ENCODE data around the gene AUTS2.

The AUTS2 gene

DNA sequence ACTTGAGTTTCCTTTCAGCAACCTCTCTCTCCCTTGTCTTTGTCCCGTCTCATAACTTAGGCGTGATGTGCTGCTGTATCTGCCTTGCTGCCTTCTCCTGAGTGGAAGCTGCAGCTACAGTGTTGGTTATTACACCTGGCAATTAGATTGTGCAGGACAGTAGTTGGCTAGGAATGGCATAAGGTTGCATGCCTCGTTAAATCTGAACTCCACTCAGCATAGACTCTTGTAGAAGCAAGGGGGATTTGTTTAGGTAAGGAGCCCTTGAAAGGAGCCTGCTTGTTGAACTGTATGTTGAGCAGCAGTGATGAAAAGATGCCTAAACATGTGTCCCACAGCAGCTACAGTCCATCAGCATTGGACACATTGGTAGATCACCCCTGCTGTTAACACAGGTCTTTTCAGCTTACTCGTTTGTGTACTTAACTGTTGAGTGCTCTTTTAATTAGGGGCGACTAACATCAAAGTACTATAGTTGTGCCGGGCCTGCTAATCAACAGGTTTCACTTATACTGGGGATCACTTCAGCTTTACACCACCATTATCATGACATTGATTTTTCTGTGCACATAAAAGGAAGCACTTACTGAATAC, 225.0 kb downstream of the AUTS2 start (continued):
- TF ChIP-seq, protein P1, sequence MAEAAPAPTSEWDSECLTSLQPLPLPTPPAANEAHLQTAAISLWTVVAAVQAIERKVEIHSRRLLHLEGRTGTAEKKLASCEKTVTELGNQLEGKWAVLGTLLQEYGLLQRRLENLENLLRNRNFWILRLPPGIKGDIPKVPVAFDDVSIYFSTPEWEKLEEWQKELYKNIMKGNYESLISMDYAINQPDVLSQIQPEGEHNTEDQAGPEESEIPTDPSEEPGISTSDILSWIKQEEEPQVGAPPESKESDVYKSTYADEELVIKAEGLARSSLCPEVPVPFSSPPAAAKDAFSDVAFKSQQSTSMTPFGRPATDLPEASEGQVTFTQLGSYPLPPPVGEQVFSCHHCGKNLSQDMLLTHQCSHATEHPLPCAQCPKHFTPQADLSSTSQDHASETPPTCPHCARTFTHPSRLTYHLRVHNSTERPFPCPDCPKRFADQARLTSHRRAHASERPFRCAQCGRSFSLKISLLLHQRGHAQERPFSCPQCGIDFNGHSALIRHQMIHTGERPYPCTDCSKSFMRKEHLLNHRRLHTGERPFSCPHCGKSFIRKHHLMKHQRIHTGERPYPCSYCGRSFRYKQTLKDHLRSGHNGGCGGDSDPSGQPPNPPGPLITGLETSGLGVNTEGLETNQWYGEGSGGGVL (tag by site-specific recombination; IDR thresholded peaks at IDR 0.05) = no peak
- TF ChIP-seq, protein P2, sequence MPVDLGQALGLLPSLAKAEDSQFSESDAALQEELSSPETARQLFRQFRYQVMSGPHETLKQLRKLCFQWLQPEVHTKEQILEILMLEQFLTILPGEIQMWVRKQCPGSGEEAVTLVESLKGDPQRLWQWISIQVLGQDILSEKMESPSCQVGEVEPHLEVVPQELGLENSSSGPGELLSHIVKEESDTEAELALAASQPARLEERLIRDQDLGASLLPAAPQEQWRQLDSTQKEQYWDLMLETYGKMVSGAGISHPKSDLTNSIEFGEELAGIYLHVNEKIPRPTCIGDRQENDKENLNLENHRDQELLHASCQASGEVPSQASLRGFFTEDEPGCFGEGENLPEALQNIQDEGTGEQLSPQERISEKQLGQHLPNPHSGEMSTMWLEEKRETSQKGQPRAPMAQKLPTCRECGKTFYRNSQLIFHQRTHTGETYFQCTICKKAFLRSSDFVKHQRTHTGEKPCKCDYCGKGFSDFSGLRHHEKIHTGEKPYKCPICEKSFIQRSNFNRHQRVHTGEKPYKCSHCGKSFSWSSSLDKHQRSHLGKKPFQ (tag by site-specific recombination; IDR thresholded peaks at IDR 0.05) = no peak
- TF ChIP-seq ZNF366 (tag by site-specific recombination; conservative IDR thresholded peaks at IDR 0.05) (0 out of 2 replicates have a peak, but pooled peaks have one; percentile 13), ZNF548 (tag by site-specific recombination; IDR thresholded peaks at IDR 0.05) (no peak), ZNF529 (tag by site-specific recombination; IDR thresholded peaks at IDR 0.05; ENCODE audit: insufficient replicate concordance) (no peak), KLF10 (tag by site-specific recombination; IDR thresholded peaks at IDR 0.05) (no peak), SETDB1 (IDR thresholded peaks at IDR 0.05; ENCODE audit: insufficient read length, low read length) (no peak), ZNF514 (tag by site-specific recombination; IDR thresholded peaks at IDR 0.05) (no peak), ZNF571 (tag by site-specific recombination; IDR thresholded peaks at IDR 0.05) (no peak), ZNF843 (tag by site-specific recombination; IDR thresholded peaks at IDR 0.05) (no peak), ZNF747 (tag by site-specific recombination; IDR thresholded peaks at IDR 0.05) (no peak), ZNF560 (tag by site-specific recombination; IDR thresholded peaks at IDR 0.05; ENCODE audit: borderline replicate concordance) (no peak), ZBTB20 (tag by site-specific recombination; IDR thresholded peaks at IDR 0.05) (no peak), ZNF211 (tag by site-specific recombination; IDR thresholded peaks at IDR 0.05; ENCODE audit: low read depth) (no peak), ZNF600 (tag by site-specific recombination; IDR thresholded peaks at IDR 0.05) (peak; percentile 57; the same call in 1 of the 2 replicates), ZNF626 (tag by site-specific recombination; IDR thresholded peaks at IDR 0.05) (no peak), HOXD13 (CRISPR knock-in tag; IDR thresholded peaks at IDR 0.05; ENCODE audit: borderline replicate concordance) (no peak), ZNF248 (tag by site-specific recombination; IDR thresholded peaks at IDR 0.05) (no peak), REPIN1 (tag by site-specific recombination; IDR thresholded peaks at IDR 0.05; ENCODE audit: low read depth) (no peak), OVOL3 (tag by site-specific recombination; IDR thresholded peaks at IDR 0.05) (no peak), YY2 (tag by site-specific recombination; IDR thresholded peaks at IDR 0.05) (no peak), HOXA7 (CRISPR knock-in tag; IDR thresholded peaks at IDR 0.05; ENCODE audit: borderline replicate concordance) (no peak), ZNF223 (tag by site-specific recombination; IDR thresholded peaks at IDR 0.05) (no peak), GFI1B (tag by site-specific recombination; IDR thresholded peaks at IDR 0.05) (no peak)
- TF ChIP-seq, protein P3, sequence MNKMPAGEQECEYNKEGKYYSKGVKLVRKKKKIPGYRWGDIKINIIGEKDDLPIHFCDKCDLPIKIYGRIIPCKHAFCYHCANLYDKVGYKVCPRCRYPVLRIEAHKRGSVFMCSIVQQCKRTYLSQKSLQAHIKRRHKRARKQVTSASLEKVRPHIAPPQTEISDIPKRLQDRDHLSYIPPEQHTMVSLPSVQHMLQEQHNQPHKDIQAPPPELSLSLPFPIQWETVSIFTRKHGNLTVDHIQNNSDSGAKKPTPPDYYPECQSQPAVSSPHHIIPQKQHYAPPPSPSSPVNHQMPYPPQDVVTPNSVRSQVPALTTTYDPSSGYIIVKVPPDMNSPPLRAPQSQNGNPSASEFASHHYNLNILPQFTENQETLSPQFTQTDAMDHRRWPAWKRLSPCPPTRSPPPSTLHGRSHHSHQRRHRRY (tag by site-specific recombination; IDR thresholded peaks at IDR 0.05) = no peak
- TF ChIP-seq, protein P4, sequence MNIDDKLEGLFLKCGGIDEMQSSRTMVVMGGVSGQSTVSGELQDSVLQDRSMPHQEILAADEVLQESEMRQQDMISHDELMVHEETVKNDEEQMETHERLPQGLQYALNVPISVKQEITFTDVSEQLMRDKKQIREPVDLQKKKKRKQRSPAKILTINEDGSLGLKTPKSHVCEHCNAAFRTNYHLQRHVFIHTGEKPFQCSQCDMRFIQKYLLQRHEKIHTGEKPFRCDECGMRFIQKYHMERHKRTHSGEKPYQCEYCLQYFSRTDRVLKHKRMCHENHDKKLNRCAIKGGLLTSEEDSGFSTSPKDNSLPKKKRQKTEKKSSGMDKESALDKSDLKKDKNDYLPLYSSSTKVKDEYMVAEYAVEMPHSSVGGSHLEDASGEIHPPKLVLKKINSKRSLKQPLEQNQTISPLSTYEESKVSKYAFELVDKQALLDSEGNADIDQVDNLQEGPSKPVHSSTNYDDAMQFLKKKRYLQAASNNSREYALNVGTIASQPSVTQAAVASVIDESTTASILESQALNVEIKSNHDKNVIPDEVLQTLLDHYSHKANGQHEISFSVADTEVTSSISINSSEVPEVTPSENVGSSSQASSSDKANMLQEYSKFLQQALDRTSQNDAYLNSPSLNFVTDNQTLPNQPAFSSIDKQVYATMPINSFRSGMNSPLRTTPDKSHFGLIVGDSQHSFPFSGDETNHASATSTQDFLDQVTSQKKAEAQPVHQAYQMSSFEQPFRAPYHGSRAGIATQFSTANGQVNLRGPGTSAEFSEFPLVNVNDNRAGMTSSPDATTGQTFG (tag by site-specific recombination; IDR thresholded peaks at IDR 0.05; ENCODE audit: borderline replicate concordance) = no peak
- TF ChIP-seq, protein P5, sequence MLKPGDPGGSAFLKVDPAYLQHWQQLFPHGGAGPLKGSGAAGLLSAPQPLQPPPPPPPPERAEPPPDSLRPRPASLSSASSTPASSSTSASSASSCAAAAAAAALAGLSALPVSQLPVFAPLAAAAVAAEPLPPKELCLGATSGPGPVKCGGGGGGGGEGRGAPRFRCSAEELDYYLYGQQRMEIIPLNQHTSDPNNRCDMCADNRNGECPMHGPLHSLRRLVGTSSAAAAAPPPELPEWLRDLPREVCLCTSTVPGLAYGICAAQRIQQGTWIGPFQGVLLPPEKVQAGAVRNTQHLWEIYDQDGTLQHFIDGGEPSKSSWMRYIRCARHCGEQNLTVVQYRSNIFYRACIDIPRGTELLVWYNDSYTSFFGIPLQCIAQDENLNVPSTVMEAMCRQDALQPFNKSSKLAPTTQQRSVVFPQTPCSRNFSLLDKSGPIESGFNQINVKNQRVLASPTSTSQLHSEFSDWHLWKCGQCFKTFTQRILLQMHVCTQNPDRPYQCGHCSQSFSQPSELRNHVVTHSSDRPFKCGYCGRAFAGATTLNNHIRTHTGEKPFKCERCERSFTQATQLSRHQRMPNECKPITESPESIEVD (tag by site-specific recombination; IDR thresholded peaks at IDR 0.05) = peak; percentile 68; the same call in 1 of the 2 replicates
- TF ChIP-seq, protein P6, sequence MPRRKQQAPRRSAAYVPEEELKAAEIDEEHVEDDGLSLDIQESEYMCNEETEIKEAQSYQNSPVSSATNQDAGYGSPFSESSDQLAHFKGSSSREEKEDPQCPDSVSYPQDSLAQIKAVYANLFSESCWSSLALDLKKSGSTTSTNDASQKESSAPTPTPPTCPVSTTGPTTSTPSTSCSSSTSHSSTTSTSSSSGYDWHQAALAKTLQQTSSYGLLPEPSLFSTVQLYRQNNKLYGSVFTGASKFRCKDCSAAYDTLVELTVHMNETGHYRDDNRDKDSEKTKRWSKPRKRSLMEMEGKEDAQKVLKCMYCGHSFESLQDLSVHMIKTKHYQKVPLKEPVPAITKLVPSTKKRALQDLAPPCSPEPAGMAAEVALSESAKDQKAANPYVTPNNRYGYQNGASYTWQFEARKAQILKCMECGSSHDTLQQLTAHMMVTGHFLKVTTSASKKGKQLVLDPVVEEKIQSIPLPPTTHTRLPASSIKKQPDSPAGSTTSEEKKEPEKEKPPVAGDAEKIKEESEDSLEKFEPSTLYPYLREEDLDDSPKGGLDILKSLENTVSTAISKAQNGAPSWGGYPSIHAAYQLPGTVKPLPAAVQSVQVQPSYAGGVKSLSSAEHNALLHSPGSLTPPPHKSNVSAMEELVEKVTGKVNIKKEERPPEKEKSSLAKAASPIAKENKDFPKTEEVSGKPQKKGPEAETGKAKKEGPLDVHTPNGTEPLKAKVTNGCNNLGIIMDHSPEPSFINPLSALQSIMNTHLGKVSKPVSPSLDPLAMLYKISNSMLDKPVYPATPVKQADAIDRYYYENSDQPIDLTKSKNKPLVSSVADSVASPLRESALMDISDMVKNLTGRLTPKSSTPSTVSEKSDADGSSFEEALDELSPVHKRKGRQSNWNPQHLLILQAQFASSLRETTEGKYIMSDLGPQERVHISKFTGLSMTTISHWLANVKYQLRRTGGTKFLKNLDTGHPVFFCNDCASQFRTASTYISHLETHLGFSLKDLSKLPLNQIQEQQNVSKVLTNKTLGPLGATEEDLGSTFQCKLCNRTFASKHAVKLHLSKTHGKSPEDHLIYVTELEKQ (tag by site-specific recombination; IDR thresholded peaks at IDR 0.05; ENCODE audit: borderline replicate concordance) = no peak
